ENCODE measurements around the gene NET1. TPM values are rescaled to one million over a fixed set of nuclear protein-coding genes. Genes with fewer than 3 reads are reported as not detected.
A peak's percentile ranks its signal among the peaks of the same experiment; 100 is the strongest.

Gene NET1
- total RNA-seq, 1 experiment from 2014 or later, result 154 TPM

DNA sequence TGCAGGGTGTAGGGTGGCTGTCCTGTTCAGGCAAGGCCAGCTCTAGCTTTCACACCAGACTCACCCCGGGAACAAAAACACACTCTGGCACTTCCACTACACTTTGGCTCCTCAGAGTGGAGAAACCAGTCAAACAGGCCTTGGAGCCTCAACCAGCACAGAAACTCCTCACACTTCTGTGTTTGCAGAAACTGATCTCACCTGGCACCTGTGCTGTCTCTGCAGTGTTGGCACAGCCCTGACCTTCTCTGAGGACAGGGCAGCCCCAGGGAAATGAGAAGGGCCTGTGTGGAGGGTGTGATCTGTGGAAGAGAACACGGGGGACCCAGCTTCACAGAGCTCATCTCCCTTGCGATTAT lies 91.1 kb downstream of the NET1 start:
- DNase-seq, result peak; percentile 77
- H3K27ac Mint-ChIP-seq (ENCODE audit: unreplicated experiment), result peak overlapping the region; percentile 62
- intact Hi-C loops (cut with micrococcal nuclease; ENCODE audit: unreplicated experiment), result loop anchor here (1.0 to 2.0 kb wide), 2 partner anchors 15 to 43 kb away; no protein-coding TSS in a partner anchor

GRCh38 chr10:5504146-5505072 lies 92.1 kb downstream of the NET1 start:
- Mint-ChIP-seq H3K27ac (ENCODE audit: unreplicated experiment) (no peak overlapping the region), H3K4me1 (ENCODE audit: low read depth, unreplicated experiment) (peaks cover 42% of the 10 kb centered on the region), H3K36me3 (ENCODE audit: insufficient read depth, unreplicated experiment) (peaks cover 17% of the 10 kb centered on the region), H3K9me3 (ENCODE audit: low read depth, unreplicated experiment) (no peaks in the 10 kb centered on the region), H3K27me3 (ENCODE audit: unreplicated experiment) (peaks cover 10% of the 10 kb centered on the region), H3K4me3 (ENCODE audit: low read depth, unreplicated experiment) (peak overlapping the region; percentile 12)
- TF ChIP-seq, protein P1, sequence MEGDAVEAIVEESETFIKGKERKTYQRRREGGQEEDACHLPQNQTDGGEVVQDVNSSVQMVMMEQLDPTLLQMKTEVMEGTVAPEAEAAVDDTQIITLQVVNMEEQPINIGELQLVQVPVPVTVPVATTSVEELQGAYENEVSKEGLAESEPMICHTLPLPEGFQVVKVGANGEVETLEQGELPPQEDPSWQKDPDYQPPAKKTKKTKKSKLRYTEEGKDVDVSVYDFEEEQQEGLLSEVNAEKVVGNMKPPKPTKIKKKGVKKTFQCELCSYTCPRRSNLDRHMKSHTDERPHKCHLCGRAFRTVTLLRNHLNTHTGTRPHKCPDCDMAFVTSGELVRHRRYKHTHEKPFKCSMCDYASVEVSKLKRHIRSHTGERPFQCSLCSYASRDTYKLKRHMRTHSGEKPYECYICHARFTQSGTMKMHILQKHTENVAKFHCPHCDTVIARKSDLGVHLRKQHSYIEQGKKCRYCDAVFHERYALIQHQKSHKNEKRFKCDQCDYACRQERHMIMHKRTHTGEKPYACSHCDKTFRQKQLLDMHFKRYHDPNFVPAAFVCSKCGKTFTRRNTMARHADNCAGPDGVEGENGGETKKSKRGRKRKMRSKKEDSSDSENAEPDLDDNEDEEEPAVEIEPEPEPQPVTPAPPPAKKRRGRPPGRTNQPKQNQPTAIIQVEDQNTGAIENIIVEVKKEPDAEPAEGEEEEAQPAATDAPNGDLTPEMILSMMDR (IDR thresholded peaks at IDR 0.05; ENCODE audit: unreplicated experiment), result no peak
- BruUV-seq (replicated peaks), result no TSS peak
- no peak for DNase-seq
- CTCF ChIA-PET, result no interaction called here
- intact Hi-C loops (cut with micrococcal nuclease; ENCODE audit: unreplicated experiment), result no loop called here

More for the DNA sequence above, 91.1 kb downstream of the NET1 start:
- CTCF ChIA-PET, result interaction anchor here (0.5 kb wide), 1 partner anchor 24 kb away, joined by 7 read pairs; no protein-coding TSS in a partner anchor
- Mint-ChIP-seq H3K27me3 (ENCODE audit: unreplicated experiment) (peaks cover 2% of the 10 kb centered on the region), H3K9me3 (ENCODE audit: low read depth, unreplicated experiment) (no peaks in the 10 kb centered on the region), H3K4me1 (ENCODE audit: low read depth, unreplicated experiment) (peaks cover 42% of the 10 kb centered on the region), H3K4me3 (ENCODE audit: low read depth, unreplicated experiment) (peak overlapping the region; percentile 12), H3K36me3 (ENCODE audit: insufficient read depth, unreplicated experiment) (peaks cover 17% of the 10 kb centered on the region)
- BruUV-seq (replicated peaks), result no TSS peak
- TF ChIP-seq, protein P1 (IDR thresholded peaks at IDR 0.05; ENCODE audit: unreplicated experiment), result no peak

- intact Hi-C loops (cut with micrococcal nuclease; ENCODE audit: unreplicated experiment), result no loop called here
- peaks cover 10% of the 10 kb centered on the region for H3K27me3 Mint-ChIP-seq (ENCODE audit: unreplicated experiment)
- H3K9me3 Mint-ChIP-seq (ENCODE audit: low read depth, unreplicated experiment), result no peaks in the 10 kb centered on the region
- BruUV-seq (replicated peaks), result no TSS peak
- CTCF ChIA-PET, result no interaction called here
- DNase-seq, result no peak
- H3K4me3 Mint-ChIP-seq (ENCODE audit: low read depth, unreplicated experiment), result no peak overlapping the region
- TF ChIP-seq, protein P1 (IDR thresholded peaks at IDR 0.05; ENCODE audit: unreplicated experiment), result no peak
- peak overlapping the region; percentile 9 for H3K27ac Mint-ChIP-seq (ENCODE audit: unreplicated experiment)
- peaks cover 35% of the 10 kb centered on the region for H3K4me1 Mint-ChIP-seq (ENCODE audit: low read depth, unreplicated experiment)
- H3K36me3 Mint-ChIP-seq (ENCODE audit: insufficient read depth, unreplicated experiment), result peaks cover 17% of the 10 kb centered on the region
Observed at GRCh38 chr10:5506246-5506645, 93.9 kb downstream of the NET1 start.

- CTCF ChIA-PET, result no interaction called here
- intact Hi-C loops (cut with micrococcal nuclease; ENCODE audit: unreplicated experiment), result no loop called here
- Mint-ChIP-seq H3K36me3 (ENCODE audit: insufficient read depth, unreplicated experiment) (peaks cover 17% of the 10 kb centered on the region), H3K27ac (ENCODE audit: unreplicated experiment) (no peak overlapping the region), H3K9me3 (ENCODE audit: low read depth, unreplicated experiment) (no peaks in the 10 kb centered on the region), H3K4me1 (ENCODE audit: low read depth, unreplicated experiment) (peaks cover 34% of the 10 kb centered on the region), H3K27me3 (ENCODE audit: unreplicated experiment) (peaks cover 10% of the 10 kb centered on the region), H3K4me3 (ENCODE audit: low read depth, unreplicated experiment) (no peak overlapping the region)
- no peak for DNase-seq
- TF ChIP-seq, protein P1 (IDR thresholded peaks at IDR 0.05; ENCODE audit: unreplicated experiment), result no peak
- no TSS peak for BruUV-seq (replicated peaks)
Observed at GRCh38 chr10:5506751-5507648, 94.6 kb downstream of the NET1 start.

Measured in Calu3 (cell line).